HG02571 (cell line): ENCODE data around the gene GLDC.
A peak's percentile ranks its signal among the peaks of the same experiment; 100 is the strongest.
"Not testable (repeated sequence)": the region's sequence is repeated elsewhere in the genome, so short reads cannot be mapped to it uniquely, and the experiment has no call there.

ENCODE experiments used
- ATAC-seq: cut with Tn5 transposase; IDR thresholded peaks from one replicate; pipeline ENCODE4 v1.9.1; 2021; ENCODE audit warnings: mild to moderate bottlenecking, moderate library complexity; ENCODE audit not compliant: unreplicated experiment

The GLDC gene

GRCh38 chr9:6575324-6576034, 70.0 kb downstream of the GLDC start:
- peak; percentile 92 for ATAC-seq

DNA sequence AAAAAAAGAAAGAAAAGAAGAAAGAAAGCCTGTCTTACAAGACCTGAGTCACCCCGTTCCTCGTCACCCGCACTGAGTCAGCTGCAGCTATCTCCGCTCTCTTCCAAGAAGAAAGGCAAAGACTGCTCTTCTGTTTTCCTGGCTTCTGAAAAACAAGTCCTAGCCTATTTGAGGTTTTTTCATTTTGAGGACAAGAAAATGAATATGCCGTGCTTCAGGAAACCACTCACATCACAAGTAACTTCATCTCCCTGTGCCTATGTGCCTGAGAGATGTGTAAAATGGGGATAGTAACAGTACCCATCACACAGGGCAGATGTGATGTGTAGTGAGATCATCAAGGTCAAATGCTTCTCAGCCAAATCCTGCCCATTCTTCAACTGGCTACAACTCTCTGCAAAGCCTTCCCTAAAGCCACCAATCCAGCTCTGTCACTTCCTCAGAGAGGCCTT, 78.4 kb downstream of the GLDC start:
- ATAC-seq, result no peak

DNA sequence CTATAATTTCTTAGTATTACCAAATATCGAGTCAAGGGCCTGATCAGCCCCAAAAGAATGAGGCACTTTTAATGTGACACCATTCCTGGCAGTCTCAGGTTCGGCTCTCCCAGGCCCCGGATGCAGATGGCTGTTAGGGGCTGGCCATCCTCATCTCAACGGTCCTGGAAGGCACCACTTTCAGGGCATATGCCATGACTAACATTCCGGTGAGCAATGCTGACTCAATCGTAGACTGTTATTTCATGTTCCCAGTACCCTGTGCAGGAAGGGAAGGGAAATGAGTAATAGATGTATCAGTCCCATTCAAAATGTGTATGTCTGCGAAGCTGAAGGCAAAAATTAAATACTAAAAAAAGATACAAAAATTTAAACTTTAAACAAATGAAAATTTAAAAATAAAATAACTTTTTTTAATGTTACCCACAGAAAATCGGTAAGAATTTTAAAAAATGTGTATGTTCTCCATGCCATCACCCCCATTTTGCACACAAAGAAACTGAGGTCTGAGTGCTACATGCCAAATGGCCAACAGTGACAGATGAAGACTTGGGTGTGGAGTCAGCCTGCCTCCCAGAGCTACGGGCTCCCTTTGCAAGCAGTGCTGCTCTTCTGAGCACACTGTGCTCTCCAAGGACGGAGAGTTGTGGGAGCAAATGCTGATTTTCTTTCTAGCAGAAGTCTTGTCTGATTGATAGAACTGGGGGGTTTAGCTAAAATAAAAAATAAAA, 79.0 kb downstream of the GLDC start:
- no peak for ATAC-seq

DNA sequence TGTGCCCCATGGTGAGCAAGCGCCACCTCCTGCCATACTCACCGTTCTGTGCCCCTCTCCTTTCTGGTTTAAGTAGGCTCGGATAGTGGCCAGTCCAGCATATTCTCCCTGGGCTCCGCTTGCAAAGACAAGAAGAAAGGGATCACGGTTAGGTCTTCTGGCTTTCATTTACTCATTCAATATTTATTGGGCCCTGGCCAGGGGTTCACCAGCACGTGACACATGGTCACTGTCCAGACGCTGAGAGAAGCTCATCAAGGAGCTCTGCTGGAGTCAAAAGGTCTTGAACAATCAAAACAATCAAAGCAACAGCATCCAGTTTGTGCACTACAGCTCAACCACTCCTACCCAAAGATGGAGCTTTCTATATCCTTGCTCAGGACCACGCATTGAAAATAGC, 80.2 kb downstream of the GLDC start:
- ATAC-seq, result no peak

- ATAC-seq, result no peak
These were observed 80.7 kb downstream of the GLDC start for GRCh38 chr9:6564868-6565267.

DNA sequence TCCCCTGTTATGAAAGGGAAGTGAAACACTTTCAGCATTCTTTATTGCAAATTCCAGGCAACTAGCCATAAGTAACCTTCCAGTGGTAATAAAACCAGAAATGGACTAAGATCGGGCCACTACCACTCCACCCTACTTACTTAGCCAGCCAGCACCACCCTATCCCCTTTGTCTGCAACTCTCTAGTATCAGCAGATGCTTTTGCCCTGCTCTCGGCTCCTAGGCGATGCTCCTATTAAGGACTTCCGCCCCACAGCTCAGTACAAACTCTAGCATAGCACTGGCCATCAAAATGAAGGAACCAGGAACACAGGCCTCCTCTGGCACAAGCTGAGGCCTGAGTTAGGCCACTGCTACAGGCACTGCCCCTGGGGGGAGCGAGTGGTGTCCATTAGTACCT, 81.2 kb downstream of the GLDC start:
- no peak for ATAC-seq

DNA sequence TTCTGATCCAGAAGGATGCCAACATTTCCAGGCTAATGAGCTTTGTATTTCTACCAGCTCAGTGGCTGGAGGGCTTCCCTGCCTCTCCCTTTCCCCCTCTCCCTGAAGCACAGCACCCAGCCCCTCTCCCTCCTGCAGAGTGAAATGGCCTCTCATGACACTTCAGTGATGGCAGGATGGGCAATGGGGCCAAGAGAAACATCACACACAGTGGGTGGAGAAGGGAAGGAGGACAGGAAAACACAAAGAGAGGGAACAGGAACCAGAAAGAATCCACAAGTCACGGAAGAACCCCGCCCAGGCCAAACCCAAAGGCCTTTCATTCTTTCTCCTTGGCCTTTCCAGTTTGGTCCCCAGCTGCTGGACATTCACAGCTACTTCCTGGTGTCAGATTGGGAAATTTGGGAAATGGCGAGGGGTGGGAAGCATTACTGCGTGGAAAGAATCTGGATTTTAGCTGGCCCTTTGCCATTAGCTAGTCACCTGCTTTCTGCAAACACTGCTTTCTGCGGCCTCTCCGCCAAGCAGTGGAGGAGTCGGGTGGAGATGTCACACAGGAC, 82.6 kb downstream of the GLDC start:
- no peak for ATAC-seq

DNA sequence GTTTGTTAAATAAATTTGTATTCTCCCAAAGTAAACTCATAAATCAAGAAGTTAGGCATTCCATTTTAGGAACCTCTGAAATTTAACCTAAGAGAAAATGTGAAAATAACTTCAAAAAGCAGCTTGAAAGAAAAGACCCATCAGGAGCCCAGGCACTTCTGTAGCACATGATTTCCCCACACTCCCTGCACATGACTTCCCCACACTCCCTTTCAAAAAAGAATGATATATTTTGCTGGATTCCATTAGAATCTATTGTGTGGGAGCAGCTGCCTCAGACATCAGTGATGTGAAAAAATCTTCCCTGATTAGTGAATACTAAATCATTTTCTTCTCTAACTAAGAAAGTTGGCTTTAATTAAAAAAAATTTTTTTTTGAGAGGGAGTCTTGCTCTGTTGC, 83.3 kb downstream of the GLDC start:
- no peak for ATAC-seq

DNA sequence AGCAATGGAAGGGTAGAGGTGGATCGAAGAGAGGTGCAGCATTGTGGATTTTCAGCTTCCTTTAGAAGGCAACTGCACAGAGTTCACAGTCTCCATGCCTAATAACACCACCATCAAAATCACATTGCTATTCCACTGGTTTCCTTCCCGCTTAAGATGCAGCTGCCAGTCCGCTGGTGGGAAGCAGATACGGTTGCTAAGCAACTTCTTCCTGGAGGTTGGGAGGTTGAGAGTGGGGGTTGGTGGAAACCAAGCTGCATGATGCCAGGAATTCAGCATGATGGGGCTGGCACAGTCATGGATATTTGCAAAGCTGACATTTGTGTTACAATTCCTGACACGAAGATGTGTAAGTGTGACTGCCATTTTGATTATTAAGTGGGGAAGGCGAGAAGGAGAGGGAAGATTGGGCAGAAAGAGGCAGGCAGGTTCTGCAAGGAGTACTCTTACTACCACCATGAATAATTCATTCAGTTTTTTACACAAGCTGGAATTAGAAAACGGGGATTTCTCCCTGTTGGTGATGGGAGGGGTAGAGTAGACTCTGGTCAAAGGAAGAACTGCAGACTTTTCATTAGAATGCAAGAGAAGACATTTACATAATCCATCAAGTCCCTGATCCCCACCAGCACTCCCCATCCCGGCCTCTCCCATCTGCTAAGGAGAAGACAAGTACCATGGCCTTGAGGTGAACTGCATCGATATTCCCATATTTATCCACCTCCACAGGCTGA, 87.5 kb downstream of the GLDC start:
- ATAC-seq, result no peak

DNA sequence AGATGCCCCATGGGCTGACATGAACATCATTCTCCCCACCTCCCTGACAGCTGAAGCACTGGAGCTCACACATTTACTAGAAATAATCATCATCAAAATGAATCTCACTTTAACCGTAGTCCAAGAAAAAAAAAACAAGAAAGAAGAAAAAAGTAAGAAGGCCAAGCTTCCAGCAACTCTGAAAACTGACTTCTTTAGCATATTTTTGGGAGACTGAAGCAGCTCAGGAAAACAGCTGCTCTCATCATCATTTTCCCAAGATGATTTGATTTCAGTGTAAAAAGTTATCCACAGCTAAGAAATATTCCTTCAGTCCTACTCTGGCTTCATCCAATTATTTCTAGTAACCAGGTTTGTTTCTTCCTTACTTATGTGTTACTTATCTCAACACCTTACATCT, 91.7 kb downstream of the GLDC start:
- ATAC-seq, result no peak

DNA sequence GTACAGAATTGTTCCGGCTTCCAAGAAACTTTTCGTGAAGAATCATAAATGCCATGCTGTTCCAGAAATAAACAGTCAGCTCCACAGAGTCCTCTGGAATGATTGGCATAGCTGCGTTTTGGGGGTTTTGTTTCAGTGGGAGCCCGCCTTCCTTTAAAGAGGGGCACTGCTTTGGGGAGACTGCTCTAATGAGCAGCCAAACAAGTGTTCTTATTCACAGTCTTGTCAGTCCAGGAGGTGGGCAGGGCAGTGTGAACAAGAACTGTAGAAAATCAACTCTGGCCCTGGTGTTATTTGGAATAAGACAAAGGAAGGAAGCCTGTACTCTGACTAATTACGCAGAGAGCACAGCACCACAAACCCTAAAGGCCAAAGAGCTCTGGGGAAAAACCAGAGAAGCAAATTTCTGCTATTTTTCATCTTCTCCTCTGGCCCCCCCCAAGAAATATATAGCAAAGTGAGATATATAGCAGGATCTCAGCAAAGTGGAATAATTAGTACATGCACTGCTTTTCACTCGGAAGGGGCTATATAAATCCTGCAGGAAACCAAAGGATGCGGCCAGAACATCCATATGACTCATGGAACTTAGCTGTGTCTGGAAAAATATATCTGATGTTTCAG, 92.9 kb downstream of the GLDC start:
- no peak for ATAC-seq

GRCh38 chr9:6552033-6552432, 93.5 kb downstream of the GLDC start:
- no peak for ATAC-seq

DNA sequence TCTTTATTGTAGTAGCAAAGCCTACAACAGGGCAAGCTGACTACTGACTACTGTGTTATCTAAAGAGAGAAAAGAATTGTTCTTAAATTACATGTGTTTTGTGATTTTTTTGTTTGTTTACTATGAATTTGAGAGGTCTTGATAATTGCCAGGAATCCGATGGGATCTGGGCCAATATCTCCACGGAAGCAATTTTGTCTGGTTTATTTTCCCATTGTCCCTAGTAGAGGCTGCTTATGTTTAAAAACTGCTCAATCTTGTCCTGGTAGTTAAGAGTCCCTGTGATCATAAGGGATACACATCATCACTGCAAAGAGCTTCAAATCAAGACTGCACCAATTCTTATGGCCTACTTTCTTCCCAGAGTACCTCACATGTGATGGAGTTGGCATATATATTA, 94.4 kb downstream of the GLDC start:
- no peak for ATAC-seq

DNA sequence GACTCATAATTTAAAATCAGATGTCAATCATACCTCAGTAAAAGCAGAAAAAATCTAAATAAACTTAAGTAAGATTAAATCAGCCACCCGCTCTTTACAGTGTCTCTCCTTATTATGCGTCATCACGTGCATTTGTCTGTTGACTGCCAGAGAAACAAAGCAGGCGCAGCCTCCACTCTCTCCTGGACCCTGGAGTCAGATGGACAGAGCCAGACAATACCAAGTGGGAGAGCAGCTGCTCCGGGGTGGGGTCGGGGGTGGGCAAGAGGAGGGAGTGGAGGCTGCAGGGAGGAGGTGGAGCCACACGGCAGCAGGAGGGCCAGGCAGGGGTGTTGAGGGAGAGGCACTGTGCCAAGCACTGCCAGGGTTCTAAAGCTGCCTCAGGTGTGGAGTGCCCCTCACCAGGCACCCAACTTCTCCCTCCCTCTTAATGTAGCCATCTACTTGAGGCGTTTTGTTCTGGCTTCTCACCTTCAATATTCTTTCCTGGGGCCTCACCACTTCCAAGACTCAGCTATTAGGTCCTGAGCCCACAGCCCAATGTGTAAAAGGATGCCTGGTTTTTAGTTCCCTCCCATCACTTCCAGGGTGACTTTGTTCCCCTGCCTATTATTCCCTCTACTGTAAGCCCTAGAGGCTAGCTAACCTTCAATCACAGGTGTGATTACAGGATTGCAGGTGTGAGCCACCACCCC, 96.3 kb downstream of the GLDC start:
- ATAC-seq, result no peak

DNA sequence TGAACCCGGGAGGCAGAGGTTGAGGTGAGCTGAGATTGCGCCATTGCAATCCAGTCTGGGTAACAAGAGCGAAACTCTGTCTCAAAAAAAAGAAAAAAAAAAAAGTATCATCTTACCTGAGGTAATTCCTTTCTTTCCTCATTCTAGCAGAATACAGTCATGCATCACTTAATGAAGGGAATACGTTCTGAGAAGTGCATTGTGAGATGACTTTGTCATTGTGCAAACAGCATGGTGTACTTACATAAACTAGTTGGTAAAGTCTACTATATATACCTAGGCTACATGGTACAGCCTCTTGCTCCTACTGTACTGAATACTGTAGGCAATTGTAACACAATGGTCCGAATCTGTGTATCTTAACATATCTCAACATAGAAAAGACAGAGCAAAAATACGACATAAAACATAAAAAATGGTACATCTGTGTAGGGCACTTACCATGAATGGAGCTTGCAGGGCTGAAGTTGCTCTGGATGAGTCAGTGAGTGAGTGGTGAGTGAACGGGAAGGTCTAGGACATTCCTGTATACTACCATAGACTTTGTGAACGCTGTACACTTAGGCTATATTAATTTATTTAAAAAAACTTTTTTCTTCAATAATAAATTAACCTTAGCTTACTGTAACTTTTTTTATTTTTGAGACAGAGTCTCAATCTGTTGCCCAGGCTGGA, 100.4 kb downstream of the GLDC start:
- ATAC-seq, result no peak

DNA sequence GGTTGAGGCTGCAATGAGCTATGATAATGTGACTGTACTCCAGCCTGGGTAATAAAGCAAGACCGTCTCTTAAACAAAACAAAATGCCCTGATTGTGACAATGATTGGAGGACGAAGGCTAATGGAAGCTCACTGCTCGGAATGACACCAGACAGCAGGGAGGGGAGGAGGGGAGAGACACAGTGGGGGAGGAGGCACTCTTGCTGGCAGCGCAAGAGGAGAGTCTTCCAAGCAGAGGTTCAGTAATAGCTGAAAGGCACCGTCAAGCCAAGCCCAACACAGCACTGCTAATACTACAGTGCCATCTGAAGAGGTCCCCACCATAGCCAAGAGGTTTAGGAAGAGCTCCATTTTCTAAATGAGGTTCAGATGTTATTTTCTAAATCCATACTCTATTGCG, 102.3 kb downstream of the GLDC start:
- ATAC-seq, result no peak

- not testable (repeated sequence) for ATAC-seq
These were observed 102.9 kb downstream of the GLDC start for GRCh38 chr9:6542617-6543016.

GRCh38 chr9:6538666-6539071, 106.9 kb downstream of the GLDC start:
- ATAC-seq, result no peak

- ATAC-seq, result no peak
These were observed 109.9 kb downstream of the GLDC start for GRCh38 chr9:6535594-6535993.
